ENCODE measurements around the gene ZNF276. TPM values are rescaled to one million over a fixed set of nuclear protein-coding genes. Genes with fewer than 3 reads are reported as not detected.

ZNF276 gene
- total RNA-seq, 1 donor from 2014 or later = 36.4 TPM

- no peaks in the 10 kb centered on the region for H3K27me3 Mint-ChIP-seq (ENCODE audit: insufficient read depth)
- intact Hi-C loops (cut with micrococcal nuclease) = loop anchor here (1.0 kb wide), 3 partner anchors 9 to 25 kb away; partner anchors contain the start of genes CDK10 and ZNF276
- H3K27ac Mint-ChIP-seq = no peak overlapping the region
- no peak for DNase-seq (ENCODE audit: low spot score)
- H3K4me3 Mint-ChIP-seq = no peak overlapping the region
- peaks cover 4% of the 10 kb centered on the region for H3K4me1 Mint-ChIP-seq (ENCODE audit: low read depth)
- peaks cover 9% of the 10 kb centered on the region for H3K36me3 Mint-ChIP-seq (ENCODE audit: low read depth)
- H3K9me3 Mint-ChIP-seq = no peaks in the 10 kb centered on the region
Measured at GRCh38 chr16:89710709-89711564, 10.4 kb upstream of the ZNF276 start.

GRCh38 chr16:89711601-89712273, 9.6 kb upstream of the ZNF276 start:
- peak; percentile 57 for DNase-seq (ENCODE audit: low spot score)
- H3K4me3 Mint-ChIP-seq = peak overlapping the region; percentile 81
- H3K9me3 Mint-ChIP-seq = no peaks in the 10 kb centered on the region
- no peaks in the 10 kb centered on the region for H3K27me3 Mint-ChIP-seq (ENCODE audit: insufficient read depth)
- H3K4me1 Mint-ChIP-seq (ENCODE audit: low read depth) = no peaks in the 10 kb centered on the region
- peaks cover 9% of the 10 kb centered on the region for H3K36me3 Mint-ChIP-seq (ENCODE audit: low read depth)
- intact Hi-C loops (cut with micrococcal nuclease) = loop anchor here (1.0 kb wide), 3 partner anchors 9 to 25 kb away; partner anchors contain the start of genes CDK10 and ZNF276
- H3K27ac Mint-ChIP-seq = no peak overlapping the region

DNA sequence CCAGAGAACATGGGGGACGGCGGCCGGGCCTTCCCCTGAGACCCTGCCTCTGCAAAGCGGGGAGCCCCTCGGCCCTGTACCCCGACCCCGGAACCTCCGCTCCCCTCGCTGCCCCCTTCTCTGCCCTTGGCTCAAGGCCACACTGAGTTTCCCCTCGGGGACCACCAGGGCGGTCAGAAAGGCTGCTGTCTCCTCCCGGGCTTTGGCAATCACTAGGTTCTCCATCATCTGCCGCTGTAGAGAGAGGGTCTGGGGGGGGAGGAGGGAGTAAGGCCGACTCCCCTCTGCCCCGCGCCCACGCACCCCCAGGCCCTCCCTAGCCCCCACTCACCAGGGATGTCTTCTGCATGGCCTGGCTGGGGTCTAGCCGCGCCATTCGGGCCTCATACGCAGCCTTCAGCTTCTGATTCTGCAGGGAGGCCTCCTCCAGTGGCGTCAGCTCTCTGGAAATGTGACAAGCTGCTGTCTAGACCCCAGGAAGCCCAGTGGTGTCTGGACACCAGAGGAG, 9.0 kb upstream of the ZNF276 start:
- H3K9me3 Mint-ChIP-seq = no peaks in the 10 kb centered on the region
- no peak for DNase-seq (ENCODE audit: low spot score)
- peaks cover 12% of the 10 kb centered on the region for H3K36me3 Mint-ChIP-seq (ENCODE audit: low read depth)
- no peak overlapping the region for H3K27ac Mint-ChIP-seq
- peak overlapping the region; percentile 81 for H3K4me3 Mint-ChIP-seq
- intact Hi-C loops (cut with micrococcal nuclease) = no loop called here
- no peaks in the 10 kb centered on the region for H3K27me3 Mint-ChIP-seq (ENCODE audit: insufficient read depth)
- no peaks in the 10 kb centered on the region for H3K4me1 Mint-ChIP-seq (ENCODE audit: low read depth)

DNA sequence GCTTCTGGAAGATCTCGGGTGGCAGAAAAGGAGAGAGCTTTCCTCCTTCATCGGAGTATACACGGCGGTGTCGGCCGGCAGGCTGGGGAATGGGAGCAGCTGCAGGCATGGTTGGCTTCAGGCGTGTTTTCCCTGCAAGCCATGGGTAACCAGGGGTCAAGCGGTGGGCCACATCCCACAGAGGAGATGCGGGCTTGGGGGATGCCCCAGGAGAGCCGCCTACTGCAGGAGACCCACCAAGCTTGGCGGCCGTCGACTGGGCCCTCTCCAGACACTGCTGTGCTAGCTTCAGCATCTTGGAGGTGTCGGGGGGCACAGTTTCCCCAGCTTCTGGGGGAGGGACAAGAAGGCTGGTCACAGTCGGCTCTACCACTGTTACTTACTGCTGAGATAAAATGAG, 4.8 kb upstream of the ZNF276 start:
- DNase-seq (ENCODE audit: low spot score) = no peak
- peaks cover 17% of the 10 kb centered on the region for H3K4me1 Mint-ChIP-seq (ENCODE audit: low read depth)
- no peak overlapping the region for H3K27ac Mint-ChIP-seq
- H3K4me3 Mint-ChIP-seq = no peak overlapping the region
- intact Hi-C loops (cut with micrococcal nuclease) = no loop called here
- no peaks in the 10 kb centered on the region for H3K27me3 Mint-ChIP-seq (ENCODE audit: insufficient read depth)
- no peaks in the 10 kb centered on the region for H3K9me3 Mint-ChIP-seq
- H3K36me3 Mint-ChIP-seq (ENCODE audit: low read depth) = peaks cover 23% of the 10 kb centered on the region

- Mint-ChIP-seq H3K36me3 (ENCODE audit: low read depth) (peaks cover 23% of the 10 kb centered on the region), H3K4me1 (ENCODE audit: low read depth) (peaks cover 17% of the 10 kb centered on the region), H3K27ac (no peak overlapping the region), H3K4me3 (no peak overlapping the region), H3K27me3 (ENCODE audit: insufficient read depth) (no peaks in the 10 kb centered on the region), H3K9me3 (no peaks in the 10 kb centered on the region)
- intact Hi-C loops (cut with micrococcal nuclease) = no loop called here
- DNase-seq (ENCODE audit: low spot score) = no peak
Measured at GRCh38 chr16:89716916-89717687, 4.2 kb upstream of the ZNF276 start.

DNA sequence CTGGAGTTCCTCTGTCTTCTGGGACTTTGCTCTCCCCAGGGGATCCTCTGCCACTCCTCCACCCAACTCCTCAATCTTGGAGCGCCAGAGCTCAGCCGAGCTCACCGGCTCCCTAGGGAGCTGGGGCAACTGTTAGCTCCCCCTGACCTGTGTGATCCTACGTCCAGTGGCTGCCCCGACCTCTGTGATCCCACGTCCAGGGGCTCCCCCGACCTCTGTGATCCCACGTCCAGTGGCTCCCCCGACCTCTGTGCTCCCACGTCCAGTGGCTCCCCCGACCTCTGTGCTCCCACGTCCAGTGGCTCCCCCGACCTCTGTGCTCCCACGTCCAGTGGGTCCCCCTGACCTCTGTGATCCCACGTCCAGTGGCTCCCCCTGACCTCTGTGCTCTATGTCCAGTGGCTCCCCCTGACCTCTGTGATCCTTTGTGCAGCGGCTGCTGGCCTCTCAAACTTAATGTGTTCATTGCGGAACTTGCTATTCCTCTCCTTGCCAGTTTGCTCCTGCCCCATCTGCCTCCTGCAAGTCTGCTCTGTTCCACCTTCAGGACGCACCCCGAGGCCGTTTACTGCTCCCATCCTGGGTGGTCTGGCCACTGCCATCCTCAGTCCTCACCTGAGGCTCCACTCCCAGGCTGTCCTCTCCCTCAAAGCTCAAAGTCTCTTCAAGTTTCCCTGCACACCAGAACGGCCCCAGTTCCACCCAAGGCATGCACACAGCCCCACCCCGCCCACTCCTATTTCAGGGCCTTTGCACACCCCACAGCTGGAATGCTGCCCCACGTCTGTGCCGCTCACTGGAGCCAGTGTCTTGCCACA, 3.4 kb upstream of the ZNF276 start:
- Mint-ChIP-seq H3K4me3 (no peak overlapping the region), H3K27ac (no peak overlapping the region), H3K36me3 (ENCODE audit: low read depth) (peaks cover 27% of the 10 kb centered on the region), H3K9me3 (no peaks in the 10 kb centered on the region), H3K4me1 (ENCODE audit: low read depth) (peaks cover 22% of the 10 kb centered on the region), H3K27me3 (ENCODE audit: insufficient read depth) (no peaks in the 10 kb centered on the region)
- DNase-seq (ENCODE audit: low spot score) = no peak
- intact Hi-C loops (cut with micrococcal nuclease) = no loop called here

- intact Hi-C loops (cut with micrococcal nuclease) = loop anchor here (5.0 to 10.0 kb wide), 2 partner anchors 202 to 476 kb away; partner anchors contain the start of gene TUBB3
- H3K27ac Mint-ChIP-seq = peak overlapping the region; percentile 72
Measured at GRCh38 chr16:89720551-89720812, 855 bp upstream of the ZNF276 start.

DNA sequence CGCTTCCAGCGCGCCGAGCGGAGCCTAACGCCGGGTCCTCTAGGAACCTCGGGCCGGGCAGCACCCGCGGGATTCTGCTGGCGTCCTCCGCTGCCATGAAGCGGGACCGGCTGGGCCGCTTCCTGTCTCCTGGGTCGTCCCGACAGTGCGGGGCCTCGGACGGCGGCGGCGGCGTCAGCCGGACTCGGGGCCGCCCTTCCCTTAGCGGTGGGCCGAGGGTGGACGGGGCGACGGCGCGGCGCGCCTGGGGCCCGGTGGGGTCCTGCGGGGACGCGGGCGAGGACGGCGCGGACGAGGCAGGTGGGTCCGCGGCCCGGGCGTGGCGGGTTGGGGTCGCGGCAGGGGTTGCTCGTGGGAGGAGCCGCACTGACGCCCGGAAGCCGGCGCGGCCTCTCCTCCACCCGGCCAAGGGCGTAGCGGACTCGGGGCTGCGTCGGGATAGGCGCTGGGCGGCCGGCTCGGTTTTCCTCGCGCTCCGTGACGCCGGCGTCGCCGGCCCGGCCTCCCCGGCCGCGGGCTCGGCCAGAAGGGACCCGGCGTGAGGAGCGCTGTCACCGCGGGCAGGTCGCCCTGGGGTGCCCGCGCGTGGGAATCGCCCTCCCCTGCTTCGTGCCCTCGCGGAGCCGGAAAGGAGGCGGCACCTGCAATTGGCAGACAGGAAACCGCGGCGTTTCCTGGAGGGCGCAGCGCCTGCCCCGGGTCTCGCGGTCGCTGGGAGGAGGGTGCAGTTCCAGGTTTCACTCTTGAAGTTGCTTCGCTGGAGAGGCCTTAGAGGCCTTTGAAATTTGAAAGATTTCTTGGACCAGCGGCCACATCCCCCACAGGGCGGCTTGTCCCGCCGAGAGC, 432 bp downstream of the ZNF276 start:
- peak; percentile 78 for DNase-seq (ENCODE audit: low spot score)
- peaks cover 27% of the 10 kb centered on the region for H3K36me3 Mint-ChIP-seq (ENCODE audit: low read depth)
- H3K27ac Mint-ChIP-seq = peak overlapping the region; percentile 34
- H3K4me1 Mint-ChIP-seq (ENCODE audit: low read depth) = peaks cover 32% of the 10 kb centered on the region
- H3K27me3 Mint-ChIP-seq (ENCODE audit: insufficient read depth) = no peaks in the 10 kb centered on the region
- H3K9me3 Mint-ChIP-seq = no peaks in the 10 kb centered on the region
- H3K4me3 Mint-ChIP-seq = peak overlapping the region; percentile 95
- intact Hi-C loops (cut with micrococcal nuclease) = loop anchor here (1.0 to 10.0 kb wide), 8 partner anchors 10 to 477 kb away; partner anchors contain the start of genes CHMP1A, FANCA, SPATA33 and SPIRE2

More at GRCh38 chr16:89720551-89720812, 855 bp upstream of the ZNF276 start:
- peaks cover 32% of the 10 kb centered on the region for H3K4me1 Mint-ChIP-seq (ENCODE audit: low read depth)
- H3K4me3 Mint-ChIP-seq = peak overlapping the region; percentile 82
- no peak for DNase-seq (ENCODE audit: low spot score)
- H3K27me3 Mint-ChIP-seq (ENCODE audit: insufficient read depth) = no peaks in the 10 kb centered on the region
- H3K9me3 Mint-ChIP-seq = no peaks in the 10 kb centered on the region
- H3K36me3 Mint-ChIP-seq (ENCODE audit: low read depth) = peaks cover 26% of the 10 kb centered on the region

DNA sequence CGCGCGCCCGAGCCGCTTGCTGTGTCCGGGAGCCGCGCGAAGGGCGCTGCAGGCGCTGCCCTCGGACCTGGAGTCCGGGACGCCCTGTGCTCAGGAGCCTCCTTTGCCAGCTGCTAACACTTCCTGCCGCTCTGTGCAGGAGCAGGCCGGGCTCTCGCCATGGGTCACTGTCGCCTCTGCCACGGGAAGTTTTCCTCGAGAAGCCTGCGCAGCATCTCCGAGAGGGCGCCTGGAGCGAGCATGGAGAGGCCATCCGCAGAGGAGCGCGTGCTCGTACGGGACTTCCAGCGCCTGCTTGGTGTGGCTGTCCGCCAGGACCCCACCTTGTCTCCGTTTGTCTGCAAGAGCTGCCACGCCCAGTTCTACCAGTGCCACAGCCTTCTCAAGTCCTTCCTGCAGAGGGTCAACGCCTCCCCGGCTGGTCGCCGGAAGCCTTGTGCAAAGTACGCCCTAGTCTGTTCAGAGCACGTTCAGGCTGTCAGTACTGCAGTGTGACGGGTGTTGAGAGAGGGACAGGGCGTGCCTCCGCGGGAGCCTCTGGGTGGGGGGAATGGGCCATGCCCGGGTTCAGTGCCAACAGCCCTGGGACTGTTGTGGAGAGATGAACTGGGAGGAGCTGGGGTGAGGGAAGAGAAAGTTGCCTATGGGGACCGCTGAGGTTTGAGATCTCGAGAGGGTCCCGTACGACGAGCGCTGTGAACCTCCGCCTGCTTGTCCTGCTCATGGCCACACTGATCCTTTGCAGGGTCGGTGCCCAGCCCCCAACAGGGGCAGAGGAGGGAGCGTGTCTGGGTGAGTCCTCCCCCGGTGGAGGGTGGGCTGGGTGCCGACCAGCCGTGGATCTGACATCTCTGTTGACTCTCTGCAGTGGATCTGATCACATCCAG, 1.3 kb downstream of the ZNF276 start:
- Mint-ChIP-seq H3K27ac (peak overlapping the region; percentile 95), H3K4me3 (peak overlapping the region; percentile 95), H3K9me3 (no peaks in the 10 kb centered on the region), H3K27me3 (ENCODE audit: insufficient read depth) (no peaks in the 10 kb centered on the region), H3K36me3 (ENCODE audit: low read depth) (peaks cover 26% of the 10 kb centered on the region), H3K4me1 (ENCODE audit: low read depth) (peaks cover 41% of the 10 kb centered on the region)
- peak; percentile 69 for DNase-seq (ENCODE audit: low spot score)
- intact Hi-C loops (cut with micrococcal nuclease) = loop anchor here (1.0 to 10.0 kb wide), 7 partner anchors 15 to 478 kb away; partner anchors contain the start of genes CHMP1A, SPATA33, SPIRE2 and TUBB3

GRCh38 chr16:89723279-89724250, 2.2 kb downstream of the ZNF276 start:
- peak overlapping the region; percentile 95 for H3K27ac Mint-ChIP-seq
- peak overlapping the region; percentile 95 for H3K4me3 Mint-ChIP-seq
- peak; percentile 81 for DNase-seq (ENCODE audit: low spot score)
- no peaks in the 10 kb centered on the region for H3K9me3 Mint-ChIP-seq
- peaks cover 19% of the 10 kb centered on the region for H3K36me3 Mint-ChIP-seq (ENCODE audit: low read depth)
- H3K4me1 Mint-ChIP-seq (ENCODE audit: low read depth) = peaks cover 43% of the 10 kb centered on the region
- no peaks in the 10 kb centered on the region for H3K27me3 Mint-ChIP-seq (ENCODE audit: insufficient read depth)
- intact Hi-C loops (cut with micrococcal nuclease) = loop anchor here (1.0 to 10.0 kb wide), 7 partner anchors 14 to 479 kb away; partner anchors contain the start of genes CHMP1A, SPATA33 and TUBB3
